Panc1 (cell line): ENCODE results near the gene APRT.

Experiments
- CTCF ChIP-seq: fragments of 450-650 bp; IDR thresholded peaks from 2 replicates; pipeline ENCODE4 v1.5.1; 2017; ENCODE audit warnings: mild to moderate bottlenecking
- POLR2AphosphoS5 ChIP-seq: IDR thresholded peaks from 2 replicates; pipeline ENCODE4 v1.6.1; 2012; ENCODE audit warnings: mild to moderate bottlenecking, low read depth, low read length, moderate library complexity
- REST ChIP-seq, 2 experiments: IDR thresholded peaks; 2 replicates each; pipeline ENCODE4 v1.6.1; 2011 to 2012; ENCODE audit warnings: low read depth in 2 of 2, control low read depth in 1 of 2, low read length in 1 of 2, mild to moderate bottlenecking in 1 of 2, moderate library complexity in 1 of 2; ENCODE audit not compliant: insufficient read depth in 1 of 2
- SIN3A ChIP-seq: IDR thresholded peaks from 2 replicates; pipeline ENCODE4 v1.6.1; 2012; ENCODE audit warnings: low read depth, mild to moderate bottlenecking, low read length, moderate library complexity, borderline replicate concordance; ENCODE audit not compliant: insufficient read depth
- TCF7L2 ChIP-seq: IDR thresholded peaks from 2 replicates; pipeline ENCODE4 v1.6.1; 2011; ENCODE audit warnings: mild to moderate bottlenecking, low read depth, low read length, inconsistent platforms

GRCh38 chr16:88856122-88856827 lies 44.5 kb upstream of the APRT start:
- no peak for TF ChIP-seq REST (IDR thresholded peaks at IDR 0.05; ENCODE audit: insufficient read depth in 1 of 2, low read depth in 2 of 2, low read length in 1 of 2)
- TF ChIP-seq CTCF, result no peak
- no peak for TF ChIP-seq TCF7L2
- TF ChIP-seq SIN3A, result no peak
- TF ChIP-seq POLR2AphosphoS5, result no peak
